ENCODE data around the gene HTT. TPM values are rescaled to one million over a fixed set of nuclear protein-coding genes. Genes with fewer than 3 reads are reported as not detected.

The HTT gene
- total and polyA plus RNA-seq, 2 of the 8 experiments (the other 6 are each of a cell fraction or from before 2014, with no cell fraction given): 24.0 to 71.0 TPM

GRCh38 chr4:3269991-3270611, 195.6 kb downstream of the HTT start (continued):
- TF ChIP-seq KDM5A (IDR thresholded peaks at IDR 0.05; ENCODE audit: low read length) (no peak), YY1 (IDR thresholded peaks at IDR 0.05; ENCODE audit: low read depth, low read length) (no peak), CHD1 (IDR thresholded peaks at IDR 0.05; ENCODE audit: low read depth, low read length) (no peak), POU5F1 (IDR thresholded peaks at IDR 0.05; ENCODE audit: low read depth, low read length) (no peak)
